Mesenchymal stem cell (in vitro differentiated cells and primary cell): Measurements from ENCODE around the gene CYTH3.

Source experiments
- DNase-seq: peaks from one replicate; pipeline ENCODE4 v3.0.0-alpha.2; 2013
- H2AFZ ChIP-seq: one replicate; pipeline ENCODE4 v1.6.1; 2013; ENCODE audit warnings: low read depth, mild to moderate bottlenecking, control low read depth, inconsistent platforms, low read length, moderate library complexity
- H2AK5ac ChIP-seq: 2 replicates; pipeline ENCODE4 v1.6.1; 2013; ENCODE audit warnings: low read length, moderate library complexity, mild to moderate bottlenecking, inconsistent platforms; ENCODE audit not compliant: severe bottlenecking
- H2BK120ac ChIP-seq: one replicate; pipeline ENCODE4 v1.6.1; 2013; ENCODE audit warnings: low read depth, mild to moderate bottlenecking, inconsistent platforms, low read length, moderate library complexity
- H2BK12ac ChIP-seq, 2 experiments: one replicate each; pipeline ENCODE4 v1.6.1; 2013; ENCODE audit warnings: inconsistent platforms in 2 of 2, low read length in 2 of 2, mild to moderate bottlenecking in 2 of 2, moderate library complexity in 2 of 2, control low read depth in 1 of 2
- H2BK15ac ChIP-seq: one replicate; pipeline ENCODE4 v1.6.1; 2013; ENCODE audit warnings: mild to moderate bottlenecking, low read depth, inconsistent platforms; ENCODE audit not compliant: poor library complexity, severe bottlenecking
- H2BK5ac ChIP-seq: 2 replicates; pipeline ENCODE4 v1.6.1; 2013; ENCODE audit warnings: low read depth, mild to moderate bottlenecking, low read length, control low read depth, inconsistent platforms; ENCODE audit not compliant: poor library complexity, severe bottlenecking
- H3K14ac ChIP-seq, 2 experiments: one replicate each; pipeline ENCODE4 v1.6.1; 2013; ENCODE audit warnings: inconsistent platforms in 2 of 2, low read length in 2 of 2, control low read depth in 1 of 2, mild to moderate bottlenecking in 1 of 2, moderate library complexity in 1 of 2
- H3K18ac ChIP-seq, 2 experiments: one replicate each; pipeline ENCODE4 v1.6.1; 2013; ENCODE audit warnings: inconsistent platforms in 2 of 2, low read length in 2 of 2, control low read depth in 1 of 2, low read depth in 1 of 2, mild to moderate bottlenecking in 1 of 2
- H3K23ac ChIP-seq, 2 experiments: one replicate each; pipeline ENCODE4 v1.6.1; 2013; ENCODE audit warnings: inconsistent platforms in 2 of 2, low read length in 2 of 2, mild to moderate bottlenecking in 2 of 2, moderate library complexity in 2 of 2, control low read depth in 1 of 2
- H3K27ac ChIP-seq: 2 replicates; pipeline ENCODE4 v1.5.1; 2013; ENCODE audit warnings: mild to moderate bottlenecking, moderate library complexity, low read length, control low read depth, inconsistent platforms; ENCODE audit not compliant: poor library complexity, severe bottlenecking
- H3K27me3 ChIP-seq, 2 experiments: 2 replicates each; pipeline versions ENCODE4 v1.6.1 to v1.7.0; 2013; ENCODE audit warnings: low read length in 2 of 2, mild to moderate bottlenecking in 2 of 2, moderate library complexity in 2 of 2, control low read depth in 1 of 2, inconsistent platforms in 1 of 2; ENCODE audit not compliant: control insufficient read depth in 1 of 2, insufficient read depth in 1 of 2
- H3K36me3 ChIP-seq, 2 experiments: 2 replicates each; pipeline versions ENCODE4 v1.6.1 to v1.7.0; 2013; ENCODE audit warnings: low read length in 2 of 2, control low read depth in 1 of 2, inconsistent platforms in 1 of 2, low read depth in 1 of 2, mild to moderate bottlenecking in 1 of 2; ENCODE audit not compliant: insufficient read depth in 2 of 2, control insufficient read depth in 1 of 2
- H3K4ac ChIP-seq, 2 experiments: one replicate each; pipeline ENCODE4 v1.6.1; 2013; ENCODE audit warnings: inconsistent platforms in 2 of 2, low read length in 2 of 2, mild to moderate bottlenecking in 2 of 2, moderate library complexity in 2 of 2, control low read depth in 1 of 2, low read depth in 1 of 2
- H3K4me1 ChIP-seq: 2 replicates; pipeline ENCODE4 v1.6.1; 2013; ENCODE audit warnings: low read depth, low read length, control low read depth; ENCODE audit not compliant: control insufficient read depth, insufficient read depth
- H3K4me2 ChIP-seq: 2 replicates; pipeline ENCODE4 v1.6.1; 2013; ENCODE audit warnings: low read length, mild to moderate bottlenecking, inconsistent platforms; ENCODE audit not compliant: poor library complexity, severe bottlenecking
- H3K4me3 ChIP-seq, 2 experiments: 2 replicates each; pipeline versions ENCODE4 v1.5.1 to v1.7.0; 2013; ENCODE audit warnings: low read length in 2 of 2, mild to moderate bottlenecking in 2 of 2, control low read depth in 1 of 2, low read depth in 1 of 2; ENCODE audit not compliant: insufficient read depth in 1 of 2
- H3K79me1 ChIP-seq: replicated peaks from 2 replicates; pipeline ENCODE4 v1.6.1; 2013; ENCODE audit warnings: mild to moderate bottlenecking, control low read depth, low read length, inconsistent platforms; ENCODE audit not compliant: poor library complexity, severe bottlenecking
- H3K9ac ChIP-seq: 2 replicates; pipeline ENCODE4 v1.7.0; 2013; ENCODE audit warnings: mild to moderate bottlenecking, low read length, moderate library complexity
- H3K9me3 ChIP-seq: 2 replicates; pipeline ENCODE4 v1.7.0; 2013; ENCODE audit warnings: mild to moderate bottlenecking, low read length; ENCODE audit not compliant: control insufficient read depth
- H4K8ac ChIP-seq: one replicate; pipeline ENCODE4 v1.6.1; 2013; ENCODE audit warnings: inconsistent platforms, mild to moderate bottlenecking, low read length, moderate library complexity
- H4K91ac ChIP-seq: one replicate; pipeline ENCODE4 v1.6.1; 2013; ENCODE audit warnings: mild to moderate bottlenecking, low read length, inconsistent platforms
- WGBS: methylation state at CpG from one replicate; pipeline ENCODE4 v1.1.7; 2013; ENCODE audit warnings: mixed read lengths; 5-methylcytosine and 5-hydroxymethylcytosine counted together

The CYTH3 gene

GRCh38 chr7:6254866-6255265 is 17.6 kb downstream of the CYTH3 start:
- no peak overlapping the region for H4K91ac ChIP-seq
- H4K8ac ChIP-seq: no peak overlapping the region

GRCh38 chr7:6252748-6253147 is 19.7 kb downstream of the CYTH3 start:
- no peaks in the 10 kb centered on the region for H3K9me3 ChIP-seq
- 54% methylated on average over 2 of the region's 2 CpGs for WGBS
- no peak overlapping the region for H4K91ac ChIP-seq
- H3K9ac ChIP-seq: peak overlapping the region; percentile 75
- no peak overlapping the region for H3K4me3 ChIP-seq
- H2BK5ac ChIP-seq: no peak overlapping the region
- no peak overlapping the region for H3K4ac ChIP-seq
- no peak overlapping the region for H4K8ac ChIP-seq
- H3K18ac ChIP-seq: no peak overlapping the region
- peaks cover 5% of the 10 kb centered on the region for H3K4me1 ChIP-seq
- no peak overlapping the region for H3K27ac ChIP-seq
- no peak overlapping the region for H2BK15ac ChIP-seq
- peaks cover 24% of the 10 kb centered on the region for H3K79me1 ChIP-seq
- no peak overlapping the region for H3K23ac ChIP-seq
- H3K27me3 ChIP-seq: no peaks in the 10 kb centered on the region
- H3K4me2 ChIP-seq: no peak overlapping the region
- no peak overlapping the region for H3K14ac ChIP-seq
- no peak overlapping the region for H2BK120ac ChIP-seq
- H2AK5ac ChIP-seq: no peak overlapping the region
- no peaks in the 10 kb centered on the region for H3K36me3 ChIP-seq
- H2BK12ac ChIP-seq: no peak overlapping the region
- H2AFZ ChIP-seq: no peak overlapping the region
- DNase-seq: no peak

More at GRCh38 chr7:6254866-6255265, 17.6 kb downstream of the CYTH3 start:
- H3K23ac ChIP-seq: no peak overlapping the region
- peaks cover 3% of the 10 kb centered on the region for H3K4me1 ChIP-seq
- H3K36me3 ChIP-seq: no peaks in the 10 kb centered on the region
- peak overlapping the region; percentile 6 for H3K9ac ChIP-seq
- no peak overlapping the region for H2AFZ ChIP-seq
- H3K4ac ChIP-seq: no peak overlapping the region
- H2BK12ac ChIP-seq: no peak overlapping the region
- no peak overlapping the region for H2BK15ac ChIP-seq
- H3K27me3 ChIP-seq: no peaks in the 10 kb centered on the region
- no peak overlapping the region for H3K14ac ChIP-seq
- no peak for DNase-seq
- H2AK5ac ChIP-seq: no peak overlapping the region
- H3K9me3 ChIP-seq: no peaks in the 10 kb centered on the region
- no peak overlapping the region for H3K18ac ChIP-seq
- no peak overlapping the region for H3K4me3 ChIP-seq
- no peak overlapping the region for H2BK120ac ChIP-seq
- H3K27ac ChIP-seq: no peak overlapping the region
- 82% methylated on average over 3 of the region's 4 CpGs for WGBS
- H3K4me2 ChIP-seq: no peak overlapping the region
- H3K79me1 ChIP-seq: peaks cover 21% of the 10 kb centered on the region
- no peak overlapping the region for H2BK5ac ChIP-seq

GRCh38 chr7:6252341-6252746 is 20.1 kb downstream of the CYTH3 start:
- H3K9ac ChIP-seq: peak overlapping the region; percentile 75
- DNase-seq: peak; percentile 52
- H2BK15ac ChIP-seq: no peak overlapping the region
- no peak overlapping the region for H4K91ac ChIP-seq
- H3K27me3 ChIP-seq: no peaks in the 10 kb centered on the region
- H3K4ac ChIP-seq: no peak overlapping the region
- no peak overlapping the region for H2AFZ ChIP-seq
- H2AK5ac ChIP-seq: no peak overlapping the region
- H3K79me1 ChIP-seq: peaks cover 24% of the 10 kb centered on the region
- no peak overlapping the region for H4K8ac ChIP-seq
- no peak overlapping the region for H3K23ac ChIP-seq
- no peaks in the 10 kb centered on the region for H3K9me3 ChIP-seq
- H3K36me3 ChIP-seq: no peaks in the 10 kb centered on the region
- no peak overlapping the region for H3K4me3 ChIP-seq
- peaks cover 3% of the 10 kb centered on the region for H3K4me1 ChIP-seq
- no peak overlapping the region for H2BK5ac ChIP-seq
- peak overlapping the region; percentile 10 for H3K4me2 ChIP-seq
- no peak overlapping the region for H2BK12ac ChIP-seq
- H3K27ac ChIP-seq: no peak overlapping the region
- no peak overlapping the region for H3K18ac ChIP-seq
- no peak overlapping the region for H2BK120ac ChIP-seq
- 18% methylated on average over 1 of the region's 5 CpGs for WGBS
- no peak overlapping the region for H3K14ac ChIP-seq

GRCh38 chr7:6251653-6252052 is 20.8 kb downstream of the CYTH3 start:
- Histone ChIP-seq H3K4ac (no peak overlapping the region), H3K14ac (no peak overlapping the region), H2AFZ (no peak overlapping the region), H2BK120ac (no peak overlapping the region), H3K4me3 (no peak overlapping the region), H4K8ac (no peak overlapping the region), H3K79me1 (peaks cover 24% of the 10 kb centered on the region), H3K36me3 (no peaks in the 10 kb centered on the region), H2BK15ac (no peak overlapping the region), H3K18ac (no peak overlapping the region), H2AK5ac (no peak overlapping the region), H2BK12ac (no peak overlapping the region), H2BK5ac (no peak overlapping the region), H3K4me1 (peaks cover 3% of the 10 kb centered on the region), H3K23ac (no peak overlapping the region), H3K9me3 (no peaks in the 10 kb centered on the region), H3K4me2 (no peak overlapping the region), H3K27ac (no peak overlapping the region), H3K9ac (peak overlapping the region; percentile 75), H4K91ac (no peak overlapping the region), H3K27me3 (no peaks in the 10 kb centered on the region)
- DNase-seq: no peak
- 69% methylated on average over 3 of the region's 4 CpGs for WGBS
